T47D (cell line): ENCODE results near the gene MAP3K15.
A peak's percentile ranks its signal among the peaks of the same experiment; 100 is the strongest.

Source experiments
- DNase-seq, 2 experiments: peaks; one replicate each; pipeline versions ENCODE4 v3.0.0 to v3.0.0-alpha.2; 2011 to 2012; ENCODE audit warnings: low read depth in 1 of 2, low spot score in 1 of 2
- JUND ChIP-seq: IDR thresholded peaks from 2 replicates; pipeline ENCODE4 v1.6.1; 2012; ENCODE audit warnings: low read depth
- in situ Hi-C: cut with HindIII; loops from 2 replicates; pipeline ENCODE4 v1.10.0; 2016; ENCODE audit warnings: low sequenced_read_pairs, low pct_unique_long_range_greater_than_20kb

MAP3K15 gene

DNA sequence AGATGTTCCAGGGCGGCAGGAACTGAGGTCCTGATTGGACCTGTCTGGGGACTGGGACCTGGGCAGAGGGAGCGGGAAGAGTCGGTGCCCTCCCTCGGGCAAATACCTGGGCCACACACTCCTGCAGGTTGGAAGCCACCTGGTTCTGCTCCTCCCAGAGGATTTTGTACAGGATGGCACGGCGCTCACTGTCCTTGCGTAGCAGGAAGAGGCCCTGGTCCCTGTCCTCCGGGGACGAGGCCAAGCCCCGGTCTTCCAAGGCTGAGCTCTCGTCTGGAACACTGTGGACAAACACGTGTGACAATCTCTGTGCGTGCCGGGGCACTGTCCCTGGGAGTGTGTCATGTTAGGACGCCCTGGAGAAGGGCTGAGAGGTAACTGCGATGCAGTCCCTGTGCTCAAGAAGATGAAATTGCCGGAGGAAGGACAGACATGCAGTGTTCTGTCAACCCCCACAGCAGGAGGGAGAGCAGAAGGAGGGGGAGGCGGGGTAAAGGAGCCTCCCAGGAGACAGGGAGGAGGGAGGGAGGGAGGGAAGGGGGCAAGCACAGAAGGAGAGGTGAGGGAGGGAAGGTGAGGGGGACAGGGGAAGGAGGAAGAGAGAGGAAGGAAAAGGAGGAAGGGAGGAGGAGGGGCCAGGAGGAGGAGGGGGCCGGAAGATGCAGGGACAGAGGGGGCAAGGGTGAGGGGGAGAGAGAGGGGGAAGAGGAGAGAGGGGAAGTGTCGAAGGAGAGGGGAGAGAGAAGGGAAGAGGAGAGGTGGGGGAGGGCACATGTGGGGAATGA, 142.6 kb downstream of the MAP3K15 start:
- in situ Hi-C loops, result no loop called here
- DNase-seq, result peak in 1 of 2 experiments; percentile 26
- no peak for TF ChIP-seq JUND

DNA sequence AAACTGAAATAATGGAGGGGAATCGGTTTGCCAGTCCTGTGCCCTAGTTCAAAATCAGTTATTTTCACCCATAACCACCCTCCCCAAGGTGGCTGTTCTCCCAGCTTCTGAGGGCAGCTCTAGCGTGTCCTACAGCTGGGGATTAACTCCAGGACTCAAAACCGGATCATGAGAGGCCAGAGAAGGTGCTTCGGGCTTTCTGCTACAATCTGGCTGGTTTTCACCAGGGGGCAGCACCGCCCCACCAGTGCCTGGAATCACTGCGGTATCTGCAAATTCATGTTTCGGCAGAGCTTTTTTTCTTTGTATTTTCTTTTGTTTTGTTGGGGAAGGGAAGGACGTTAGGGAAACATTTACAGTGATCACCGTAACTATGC, 143.2 kb downstream of the MAP3K15 start:
- DNase-seq, result peak; percentile 74 to 78
- in situ Hi-C loops, result no loop called here
- no peak for TF ChIP-seq JUND

DNA sequence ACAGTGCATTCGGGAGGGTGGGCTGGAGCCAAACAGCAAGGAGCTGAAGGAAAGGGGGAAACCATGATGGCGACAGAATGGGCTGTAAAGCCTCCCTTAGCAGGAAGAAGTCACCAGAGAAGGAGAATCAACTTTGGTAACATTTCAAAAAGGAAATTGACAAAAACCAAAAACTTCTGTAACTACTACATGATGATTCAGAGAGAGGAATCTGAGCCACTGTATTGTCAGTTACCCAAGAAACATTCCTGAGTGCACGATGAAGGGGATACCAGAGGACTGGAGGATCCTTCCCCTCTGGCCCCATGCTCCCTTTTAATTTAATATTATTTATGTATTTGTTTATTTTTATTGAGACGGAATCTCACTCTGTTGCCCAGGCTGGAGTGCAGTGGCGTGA, 145.2 kb downstream of the MAP3K15 start:
- in situ Hi-C loops, result no loop called here
- DNase-seq, result no peak
- TF ChIP-seq JUND, result no peak

DNA sequence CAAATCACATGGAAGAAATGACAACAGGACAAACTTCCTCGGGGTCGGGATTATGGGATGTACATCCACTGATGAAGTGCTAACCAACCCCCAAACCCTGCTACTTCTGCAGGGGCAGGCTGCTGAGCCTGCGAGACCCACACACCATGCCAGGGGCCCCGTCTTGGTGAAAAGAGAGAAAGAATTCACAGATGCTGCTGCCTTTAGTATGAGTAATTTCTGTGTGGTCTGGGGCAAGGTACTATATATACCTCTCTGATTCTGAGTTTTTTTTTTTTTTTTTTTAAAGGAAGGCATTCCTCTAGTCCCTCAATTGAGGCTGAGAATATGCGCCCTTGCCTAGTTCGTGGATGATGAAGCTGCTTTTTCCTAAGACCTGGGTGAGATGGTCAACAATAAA, 146.7 kb downstream of the MAP3K15 start:
- TF ChIP-seq JUND, result no peak
- in situ Hi-C loops, result no loop called here
- no peak for DNase-seq

DNA sequence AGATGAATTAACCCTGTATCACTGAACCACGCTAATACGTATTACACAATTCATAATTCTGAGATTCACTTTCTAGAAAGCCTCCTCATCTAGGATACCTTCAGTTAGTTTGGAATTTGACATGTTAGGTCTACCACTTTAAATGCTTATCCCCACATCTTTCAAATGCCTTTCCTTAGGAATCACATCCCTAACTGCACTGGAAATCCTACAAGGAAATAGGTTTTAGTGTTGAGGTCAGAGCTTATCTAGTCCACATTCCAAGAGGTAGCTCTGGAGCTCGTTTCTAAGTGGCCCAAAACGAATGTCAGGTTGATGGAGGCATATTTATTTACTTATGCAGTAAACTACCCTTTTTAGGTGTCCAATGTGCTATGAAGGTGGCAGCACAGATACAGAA, 153.6 kb downstream of the MAP3K15 start:
- DNase-seq, result no peak
- in situ Hi-C loops, result no loop called here
- no peak for TF ChIP-seq JUND

DNA sequence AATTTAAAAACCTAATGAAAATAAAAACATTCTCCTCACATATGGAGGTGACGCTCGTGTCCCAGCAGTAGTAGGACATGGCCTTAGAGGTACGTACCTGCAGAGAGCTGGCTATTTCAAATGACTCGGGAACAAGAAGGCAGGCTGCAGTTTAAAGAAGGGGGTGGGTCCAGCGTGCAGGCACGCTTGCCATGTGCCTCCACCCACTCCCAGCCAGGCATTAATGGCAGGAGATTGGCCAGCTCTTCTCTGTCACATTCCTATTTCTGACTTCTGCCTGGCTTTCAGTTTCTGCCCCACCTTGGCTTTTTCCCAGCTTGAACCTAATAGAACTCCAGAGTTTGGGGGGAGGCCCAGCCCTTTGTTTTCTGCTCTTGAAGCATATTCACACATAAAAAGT, 154.4 kb downstream of the MAP3K15 start:
- no peak for DNase-seq
- in situ Hi-C loops, result no loop called here
- no peak for TF ChIP-seq JUND

DNA sequence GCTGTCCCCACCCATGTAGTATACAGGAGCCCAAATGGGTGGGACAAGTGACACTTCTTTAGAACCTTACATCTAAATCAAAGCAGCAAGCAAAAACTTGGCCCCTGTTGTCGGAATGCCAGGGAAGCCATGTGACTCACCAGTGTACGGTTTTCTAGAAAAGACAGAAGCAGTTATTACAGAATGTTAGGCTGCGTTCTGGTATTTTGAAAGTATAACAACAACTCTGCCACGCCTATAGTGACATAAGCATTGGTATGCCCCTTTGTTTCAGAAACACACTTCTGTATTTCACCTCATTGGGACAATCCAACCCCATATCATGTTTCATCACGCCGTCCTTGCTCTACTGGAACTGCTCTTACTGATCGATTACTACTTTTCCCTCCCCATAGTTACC, 156.8 kb downstream of the MAP3K15 start:
- in situ Hi-C loops, result no loop called here
- DNase-seq, result no peak
- TF ChIP-seq JUND, result no peak

DNA sequence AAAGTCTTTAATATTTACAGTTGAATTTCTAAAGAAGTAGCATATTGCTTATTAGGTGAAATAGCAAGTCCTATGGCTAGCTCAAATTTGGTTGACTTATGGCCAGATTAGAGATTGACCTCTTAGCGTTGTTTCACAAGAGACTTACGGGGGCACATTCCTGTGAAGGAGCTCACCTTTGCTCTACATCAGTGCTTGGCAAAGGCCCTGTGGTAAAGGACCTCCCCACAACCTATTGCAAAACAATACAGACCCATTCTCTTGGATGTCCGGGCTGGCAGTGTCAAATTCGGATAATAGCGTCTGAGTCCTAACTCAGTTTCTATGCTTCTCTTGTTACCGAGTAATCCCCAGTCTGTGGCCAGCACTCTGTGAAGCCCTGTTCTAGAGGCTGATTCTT, 160.7 kb downstream of the MAP3K15 start:
- in situ Hi-C loops, result no loop called here
- no peak for TF ChIP-seq JUND
- DNase-seq, result no peak

DNA sequence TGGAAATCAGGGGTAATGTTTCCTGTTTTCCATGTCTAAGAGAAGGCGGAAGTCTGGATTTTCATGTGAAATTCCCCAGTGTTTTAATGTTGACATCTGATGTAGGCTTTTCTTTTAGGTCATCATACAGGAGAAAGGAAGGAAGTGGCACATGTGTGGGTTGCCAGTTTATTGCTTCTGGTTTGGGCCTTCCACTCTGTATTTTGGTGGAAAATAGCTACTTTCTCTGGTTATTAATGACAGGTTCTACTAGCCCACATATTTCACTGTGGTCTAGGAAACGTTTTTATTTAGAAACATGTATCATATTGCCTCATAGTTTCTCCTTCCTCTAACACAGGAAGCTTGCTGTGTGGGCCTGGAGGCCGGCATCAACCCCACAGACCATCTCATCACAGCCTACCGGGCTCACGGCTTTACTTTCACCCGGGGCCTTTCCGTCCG, 164.3 kb downstream of the MAP3K15 start:
- in situ Hi-C loops, result no loop called here
- DNase-seq, result no peak
- TF ChIP-seq JUND, result no peak

DNA sequence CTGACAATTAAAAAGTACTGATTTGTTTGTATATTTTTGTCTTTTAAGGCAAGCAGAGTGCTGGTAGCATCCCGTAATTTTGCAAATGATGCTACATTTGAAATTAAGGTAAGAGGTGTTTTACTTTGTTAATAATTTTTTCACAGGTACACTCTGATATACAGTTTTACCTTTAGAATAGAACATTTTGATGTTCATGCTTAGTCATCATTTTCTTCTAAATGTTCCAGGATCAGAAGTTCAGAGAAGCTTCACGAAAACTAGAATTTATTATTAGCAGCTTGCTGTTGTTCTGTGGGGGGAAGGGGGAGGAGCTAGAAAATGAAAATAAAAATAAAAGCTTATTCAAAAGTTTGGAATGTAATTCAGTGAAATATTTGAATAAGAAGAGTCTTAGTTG, 166.0 kb downstream of the MAP3K15 start:
- DNase-seq, result no peak
- TF ChIP-seq JUND, result no peak
- in situ Hi-C loops, result no loop called here

DNA sequence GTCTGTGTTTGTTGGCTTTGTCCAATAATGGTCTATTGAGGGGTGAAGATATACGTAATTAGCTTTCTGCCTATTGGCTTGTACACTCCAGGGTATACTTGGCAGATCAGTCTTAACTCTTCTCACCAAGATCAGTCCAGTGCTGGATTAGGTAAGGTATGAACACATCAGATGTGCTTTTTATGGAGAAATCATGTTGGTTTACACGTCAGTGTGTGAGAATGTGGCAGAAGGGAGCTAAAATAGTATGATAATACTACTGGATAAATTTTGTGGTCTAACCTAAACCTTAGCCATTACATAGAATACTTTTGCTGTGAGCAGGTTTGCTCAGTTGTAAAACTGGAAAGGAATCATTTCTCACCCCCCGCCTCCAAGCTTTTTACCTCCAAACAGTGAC, 167.4 kb downstream of the MAP3K15 start:
- DNase-seq, result no peak
- in situ Hi-C loops, result no loop called here
- no peak for TF ChIP-seq JUND

DNA sequence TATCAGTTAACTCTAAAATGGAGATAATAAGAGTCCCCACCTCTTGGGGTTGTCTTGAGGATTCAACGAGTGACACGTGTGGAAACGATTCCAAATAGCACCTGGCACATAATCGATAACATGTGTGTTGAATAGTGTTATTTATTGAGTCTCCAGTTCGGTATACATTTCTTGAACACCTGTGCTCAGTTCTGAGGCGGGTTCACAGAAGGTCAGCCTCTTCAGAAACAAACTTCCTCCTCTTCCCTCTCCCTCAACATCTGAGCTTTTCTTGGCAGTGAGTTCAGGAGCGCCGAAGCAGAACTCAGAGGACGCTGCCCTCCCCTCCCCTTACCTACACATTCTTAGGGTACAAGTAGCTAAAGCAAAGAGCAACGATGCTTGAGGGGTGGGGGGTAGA, 170.6 kb downstream of the MAP3K15 start:
- no peak for TF ChIP-seq JUND
- no peak for DNase-seq
- in situ Hi-C loops, result no loop called here

DNA sequence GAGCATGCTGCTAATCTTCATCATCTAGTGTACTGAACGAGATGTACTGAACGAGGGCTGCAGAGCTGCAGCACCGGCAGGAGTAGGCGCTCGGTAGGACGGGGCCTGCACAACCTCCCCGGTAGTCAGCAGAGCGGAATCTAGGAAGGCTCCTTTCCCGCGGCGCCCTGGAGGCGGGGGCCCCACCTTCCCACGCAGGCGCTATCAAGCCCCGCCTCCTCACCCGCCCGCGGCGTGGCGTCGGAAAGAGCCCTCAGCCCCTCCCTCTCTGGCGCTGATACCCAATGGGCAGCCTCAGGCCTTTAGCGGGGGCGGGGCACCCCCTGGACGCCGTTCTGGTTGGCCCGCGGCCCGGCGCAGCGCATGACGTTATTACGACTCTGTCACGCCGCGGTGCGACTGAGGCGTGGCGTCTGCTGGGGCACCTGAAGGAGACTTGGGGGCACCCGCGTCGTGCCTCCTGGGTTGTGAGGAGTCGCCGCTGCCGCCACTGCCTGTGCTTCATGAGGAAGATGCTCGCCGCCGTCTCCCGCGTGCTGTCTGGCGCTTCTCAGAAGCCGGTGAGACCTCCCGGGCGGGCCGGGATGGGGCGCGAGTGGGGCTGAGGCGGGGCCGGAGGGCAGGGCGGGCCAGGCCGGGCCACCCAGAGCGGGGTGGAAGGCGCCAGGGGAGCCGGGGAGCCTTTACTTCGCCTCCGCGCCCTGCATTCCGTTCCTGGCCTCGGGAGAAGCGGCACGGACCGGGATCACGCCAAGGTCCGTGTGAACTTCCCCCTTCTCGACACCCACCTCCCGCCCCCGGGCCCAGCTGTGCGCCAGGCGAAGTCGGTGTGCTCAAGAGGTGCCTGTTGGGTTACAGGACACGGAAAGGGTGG, 171.5 kb downstream of the MAP3K15 start, which contains the start of gene PDHA1:
Gene PDHA1, plus strand, starts transcription at position 393 of the 874 bp plus-strand sequence. Its CDS starts 111 bp downstream, at position 504.
- peak; percentile 73 to 96 for DNase-seq
- no peak for TF ChIP-seq JUND
- in situ Hi-C loops, result no loop called here
